GM12891 (cell line): Measurements from ENCODE around the gene TBC1D20.
A peak's percentile ranks its signal among the peaks of the same experiment; 100 is the strongest.
"Not testable (repeated sequence)": the region's sequence is repeated elsewhere in the genome, so short reads cannot be mapped to it uniquely, and the experiment has no call there.

ENCODE experiments used
- DNase-seq: peaks from one replicate; pipeline ENCODE4 v3.0.0; 2011; ENCODE audit warnings: low spot score; ENCODE audit not compliant: insufficient read length
- FAIRE-seq: peaks from 2 replicates; lab custom pipeline; 2011; peaks lifted over from hg19 to GRCh38; lab: Jason Lieb, UNC
- PAX5 ChIP-seq: IDR thresholded peaks from 2 replicates; pipeline ENCODE4 v1.6.1; 2011; ENCODE audit warnings: low read length, moderate library complexity, mild to moderate bottlenecking; ENCODE audit not compliant: insufficient read depth, severe bottlenecking
- POLR2A ChIP-seq: IDR thresholded peaks from 2 replicates; pipeline ENCODE4 v1.6.1; 2011; ENCODE audit warnings: low read depth, low read length, control low read depth
- POLR2AphosphoS5 ChIP-seq: IDR thresholded peaks from 2 replicates; pipeline ENCODE4 v1.6.1; 2011; ENCODE audit warnings: low read depth, low read length, control low read depth
- POU2F2 ChIP-seq: IDR thresholded peaks from 2 replicates; pipeline ENCODE4 v1.6.1; 2011; ENCODE audit warnings: low read depth, mild to moderate bottlenecking, control low read depth, low read length, moderate library complexity
- SPI1 ChIP-seq: IDR thresholded peaks from 2 replicates; pipeline ENCODE4 v1.6.1; 2011; ENCODE audit warnings: low read depth, low read length, control low read depth
- TAF1 ChIP-seq: IDR thresholded peaks from 2 replicates; pipeline ENCODE4 v1.6.1; 2011; ENCODE audit warnings: low read depth, low read length, control low read depth

TBC1D20 gene

GRCh38 chr20:454951-455350 lies 7.4 kb downstream of the TBC1D20 start:
- DNase-seq (no peak), FAIRE-seq (no peak)
- TF ChIP-seq POLR2A = no peak
- no peak for TF ChIP-seq PAX5
- TF ChIP-seq SPI1 = no peak
- no peak for TF ChIP-seq TAF1
- TF ChIP-seq POLR2AphosphoS5 = no peak
- no peak for TF ChIP-seq POU2F2

GRCh38 chr20:452021-452420 lies 10.3 kb downstream of the TBC1D20 start:
- not testable (repeated sequence) for FAIRE-seq, DNase-seq

GRCh38 chr20:445514-446336 lies 16.6 kb downstream of the TBC1D20 start:
- DNase-seq (no peak), FAIRE-seq (peak; percentile 9)
- TF ChIP-seq SPI1 (no peak), POU2F2 (no peak), PAX5 (no peak), POLR2AphosphoS5 (no peak), TAF1 (no peak), POLR2A (no peak)

GRCh38 chr20:444862-445426 lies 17.4 kb downstream of the TBC1D20 start:
- no peak for DNase-seq
- TF ChIP-seq POLR2AphosphoS5 (no peak), TAF1 (no peak), POLR2A (no peak), PAX5 (no peak)
- FAIRE-seq = no peak

- TF ChIP-seq POLR2A = no peak
- TF ChIP-seq POLR2AphosphoS5 = no peak
- no peak for TF ChIP-seq TAF1
- no peak for TF ChIP-seq POU2F2
- TF ChIP-seq SPI1 = no peak
- TF ChIP-seq PAX5 = no peak
- DNase-seq (no peak), FAIRE-seq (no peak)
These were observed 18.2 kb downstream of the TBC1D20 start for GRCh38 chr20:444117-444516.

- no peak for TF ChIP-seq POLR2A
- no peak for TF ChIP-seq PAX5
- no peak for TF ChIP-seq TAF1
- TF ChIP-seq SPI1 = no peak
- TF ChIP-seq POLR2AphosphoS5 = no peak
- TF ChIP-seq POU2F2 = no peak
- DNase-seq (no peak), FAIRE-seq (no peak)
These were observed 19.0 kb downstream of the TBC1D20 start for GRCh38 chr20:443223-443775.

GRCh38 chr20:440636-441035 lies 21.7 kb downstream of the TBC1D20 start:
- TF ChIP-seq TAF1 = no peak
- TF ChIP-seq POLR2A = no peak
- no peak for TF ChIP-seq PAX5
- TF ChIP-seq SPI1 = no peak
- TF ChIP-seq POLR2AphosphoS5 = no peak
- DNase-seq = no peak
- no peak for FAIRE-seq

GRCh38 chr20:440148-440547 lies 22.2 kb downstream of the TBC1D20 start:
- FAIRE-seq = no peak
- TF ChIP-seq PAX5 (no peak), SPI1 (no peak), TAF1 (no peak), POLR2A (no peak), POLR2AphosphoS5 (no peak), POU2F2 (no peak)

GRCh38 chr20:438571-439469 lies 23.5 kb downstream of the TBC1D20 start:
- FAIRE-seq (peak; percentile 72), DNase-seq (no peak)
- TF ChIP-seq SPI1 (peak; percentile 42), POU2F2 (no peak)

More at GRCh38 chr20:440148-440547, 22.2 kb downstream of the TBC1D20 start:
- no peak for DNase-seq
